Measurements from ENCODE around the gene FAM241B.

- no peak for TF ChIP-seq CTCF (IDR thresholded peaks at IDR 0.05)
- TF ChIP-seq EZH2 (IDR thresholded peaks at IDR 0.05): no peak
Observed at GRCh38 chr10:69669409-69669808, 39.4 kb downstream of the FAM241B start.
